Ishikawa (cell line): Measurements from ENCODE around the gene PLVAP.

ENCODE experiments used
- CEBPB ChIP-seq: IDR thresholded peaks from 2 replicates; pipeline ENCODE4 v1.6.1; 2012
- CREB1 ChIP-seq: IDR thresholded peaks from 2 replicates; pipeline ENCODE4 v1.6.1; 2012; ENCODE audit warnings: low read depth
- EGR1 ChIP-seq: IDR thresholded peaks from 2 replicates; pipeline ENCODE4 v1.6.1; 2012
- EP300 ChIP-seq: IDR thresholded peaks from 2 replicates; pipeline ENCODE4 v1.6.1; 2012; ENCODE audit warnings: borderline replicate concordance
- FOXM1 ChIP-seq: IDR thresholded peaks from 2 replicates; pipeline ENCODE4 v1.6.1; 2012; ENCODE audit warnings: low read depth, borderline replicate concordance
- NFIC ChIP-seq: IDR thresholded peaks from 2 replicates; pipeline ENCODE4 v1.6.1; 2012
- RAD21 ChIP-seq: IDR thresholded peaks from 2 replicates; pipeline ENCODE4 v1.6.1; 2012; ENCODE audit warnings: low read depth
- TAF1 ChIP-seq: IDR thresholded peaks from 2 replicates; pipeline ENCODE4 v1.6.1; 2012; ENCODE audit warnings: low read depth, mild to moderate bottlenecking
- TCF12 ChIP-seq: IDR thresholded peaks from 2 replicates; pipeline ENCODE4 v1.6.1; 2012; ENCODE audit warnings: low read depth
- TEAD4 ChIP-seq: IDR thresholded peaks from 2 replicates; pipeline ENCODE4 v1.6.1; 2012
- YY1 ChIP-seq: IDR thresholded peaks from 2 replicates; pipeline ENCODE4 v1.6.1; 2012; ENCODE audit warnings: low read depth
- ZBTB7A ChIP-seq: IDR thresholded peaks from 2 replicates; pipeline ENCODE4 v1.6.1; 2012; ENCODE audit warnings: low read depth
- TF ChIP-seq, protein P1 (sequence below): IDR thresholded peaks from 2 replicates; pipeline ENCODE4 v1.6.1; 2012
- TF ChIP-seq, protein P2 (sequence below): IDR thresholded peaks from 2 replicates; pipeline ENCODE4 v1.6.1; 2012
- TF ChIP-seq, protein P3 (sequence below): IDR thresholded peaks from 2 replicates; pipeline ENCODE4 v1.6.1; 2012; ENCODE audit warnings: low read depth, mild to moderate bottlenecking

PLVAP gene

DNA sequence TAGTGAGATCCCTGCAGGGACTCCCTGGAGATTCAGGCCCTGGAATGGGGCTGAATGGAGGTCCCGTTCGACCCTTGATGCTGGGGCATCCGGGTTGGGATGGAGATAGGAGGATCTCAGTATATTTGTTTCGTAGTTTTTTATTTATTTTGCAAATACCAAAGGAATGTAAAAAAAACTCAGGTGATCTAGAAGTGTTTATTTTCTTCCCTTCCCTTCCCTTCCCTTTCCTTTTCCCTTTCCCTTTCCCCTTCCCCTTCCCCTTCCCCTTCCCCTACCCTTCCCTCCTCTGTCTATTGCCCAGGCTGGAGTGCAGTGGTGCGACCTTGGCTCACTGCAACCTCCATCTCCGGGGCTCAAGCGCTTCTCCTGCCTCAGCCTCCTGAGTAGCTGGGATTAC is 35.3 kb downstream of the PLVAP start:
- TF ChIP-seq YY1 (no peak), CREB1 (no peak), FOXM1 (no peak), RAD21 (no peak), CEBPB (no peak), EP300 (no peak)
- TF ChIP-seq, protein P1, sequence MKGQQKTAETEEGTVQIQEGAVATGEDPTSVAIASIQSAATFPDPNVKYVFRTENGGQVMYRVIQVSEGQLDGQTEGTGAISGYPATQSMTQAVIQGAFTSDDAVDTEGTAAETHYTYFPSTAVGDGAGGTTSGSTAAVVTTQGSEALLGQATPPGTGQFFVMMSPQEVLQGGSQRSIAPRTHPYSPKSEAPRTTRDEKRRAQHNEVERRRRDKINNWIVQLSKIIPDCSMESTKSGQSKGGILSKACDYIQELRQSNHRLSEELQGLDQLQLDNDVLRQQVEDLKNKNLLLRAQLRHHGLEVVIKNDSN = no peak

DNA sequence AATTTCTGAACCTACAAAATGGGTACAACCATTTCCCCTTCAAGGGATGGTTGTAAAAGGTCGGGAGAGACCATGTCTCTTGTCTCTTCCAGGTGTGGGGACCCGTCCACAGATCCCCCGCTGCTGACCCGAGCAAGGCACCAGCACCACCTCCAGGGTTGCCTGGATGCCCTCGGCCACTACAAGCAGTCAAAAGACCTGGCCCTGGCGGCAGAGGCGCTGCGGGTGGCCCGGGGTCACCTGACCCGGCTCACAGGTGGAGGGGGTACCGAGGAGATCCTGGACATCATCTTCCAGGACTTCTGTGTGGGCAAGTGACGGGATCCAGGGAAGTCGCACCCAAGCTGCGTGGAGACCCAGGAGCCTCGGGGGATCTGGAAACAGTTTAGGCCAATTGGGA is 35.8 kb downstream of the PLVAP start:
- TF ChIP-seq ZBTB7A (no peak), EP300 (no peak), CEBPB (no peak), NFIC (no peak), EGR1 (no peak), CREB1 (no peak)
- TF ChIP-seq, protein P1 = no peak
- TF ChIP-seq, protein P2, sequence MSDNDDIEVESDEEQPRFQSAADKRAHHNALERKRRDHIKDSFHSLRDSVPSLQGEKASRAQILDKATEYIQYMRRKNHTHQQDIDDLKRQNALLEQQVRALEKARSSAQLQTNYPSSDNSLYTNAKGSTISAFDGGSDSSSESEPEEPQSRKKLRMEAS = no peak

DNA sequence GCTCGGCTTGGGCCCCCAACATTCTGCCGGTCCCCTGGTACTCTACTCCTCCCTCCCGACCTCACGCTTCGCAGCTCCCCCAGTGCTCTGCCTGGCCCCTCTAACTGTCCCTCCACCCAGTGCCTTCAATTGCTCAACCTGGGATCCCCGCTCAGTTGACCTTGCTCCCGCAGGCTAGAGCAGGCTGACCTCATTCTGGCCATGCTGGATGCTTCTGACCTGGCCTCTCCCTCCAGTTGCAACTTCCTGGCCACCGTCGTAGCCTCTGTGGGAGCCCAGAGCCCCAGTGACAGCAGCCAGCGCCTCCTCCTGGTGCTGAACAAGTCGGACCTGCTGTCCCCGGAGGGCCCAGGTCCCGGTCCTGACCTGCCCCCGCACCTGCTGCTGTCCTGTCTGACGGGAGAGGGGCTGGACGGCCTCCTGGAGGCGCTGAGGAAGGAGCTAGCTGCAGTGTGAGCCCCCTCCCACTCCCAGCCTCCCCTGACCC is 36.2 kb downstream of the PLVAP start:
- no peak for TF ChIP-seq CEBPB
- no peak for TF ChIP-seq TAF1
- TF ChIP-seq NFIC = no peak
- TF ChIP-seq RAD21 = no peak
- TF ChIP-seq, protein P1 = no peak

DNA sequence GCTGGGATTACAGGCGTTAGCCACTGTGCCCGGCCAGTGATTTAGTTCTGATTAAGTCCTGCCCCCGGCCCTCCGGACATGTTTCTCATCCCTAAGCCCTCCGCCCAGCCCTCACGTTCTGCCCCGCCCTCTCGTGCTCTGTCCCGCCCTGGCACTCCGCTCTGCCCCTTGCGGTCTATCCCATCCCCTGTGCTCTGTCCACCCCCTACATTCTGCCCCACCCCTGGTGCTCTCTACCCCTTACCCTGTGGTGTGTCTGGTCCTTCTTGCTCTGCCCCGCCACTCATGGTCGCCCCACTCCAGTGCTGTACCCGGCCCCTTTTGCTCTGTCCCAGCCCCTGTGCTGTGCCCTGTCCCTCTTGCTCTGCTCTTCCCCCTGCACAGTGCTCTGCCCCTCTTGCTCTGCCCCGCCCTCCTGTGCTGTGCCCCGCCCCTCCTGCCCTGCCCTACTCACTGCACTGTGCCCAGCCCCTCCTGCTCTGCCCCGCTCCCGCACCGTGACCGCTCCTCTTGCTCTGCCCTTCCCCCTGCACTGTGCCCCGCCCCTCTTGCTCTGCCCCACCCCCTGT is 36.8 kb downstream of the PLVAP start:
- TF ChIP-seq TEAD4 (no peak), YY1 (no peak), EGR1 (0 out of 2 replicates have a peak, but pooled peaks have one; percentile 18)

- no peak for TF ChIP-seq EP300
- TF ChIP-seq, protein P3, sequence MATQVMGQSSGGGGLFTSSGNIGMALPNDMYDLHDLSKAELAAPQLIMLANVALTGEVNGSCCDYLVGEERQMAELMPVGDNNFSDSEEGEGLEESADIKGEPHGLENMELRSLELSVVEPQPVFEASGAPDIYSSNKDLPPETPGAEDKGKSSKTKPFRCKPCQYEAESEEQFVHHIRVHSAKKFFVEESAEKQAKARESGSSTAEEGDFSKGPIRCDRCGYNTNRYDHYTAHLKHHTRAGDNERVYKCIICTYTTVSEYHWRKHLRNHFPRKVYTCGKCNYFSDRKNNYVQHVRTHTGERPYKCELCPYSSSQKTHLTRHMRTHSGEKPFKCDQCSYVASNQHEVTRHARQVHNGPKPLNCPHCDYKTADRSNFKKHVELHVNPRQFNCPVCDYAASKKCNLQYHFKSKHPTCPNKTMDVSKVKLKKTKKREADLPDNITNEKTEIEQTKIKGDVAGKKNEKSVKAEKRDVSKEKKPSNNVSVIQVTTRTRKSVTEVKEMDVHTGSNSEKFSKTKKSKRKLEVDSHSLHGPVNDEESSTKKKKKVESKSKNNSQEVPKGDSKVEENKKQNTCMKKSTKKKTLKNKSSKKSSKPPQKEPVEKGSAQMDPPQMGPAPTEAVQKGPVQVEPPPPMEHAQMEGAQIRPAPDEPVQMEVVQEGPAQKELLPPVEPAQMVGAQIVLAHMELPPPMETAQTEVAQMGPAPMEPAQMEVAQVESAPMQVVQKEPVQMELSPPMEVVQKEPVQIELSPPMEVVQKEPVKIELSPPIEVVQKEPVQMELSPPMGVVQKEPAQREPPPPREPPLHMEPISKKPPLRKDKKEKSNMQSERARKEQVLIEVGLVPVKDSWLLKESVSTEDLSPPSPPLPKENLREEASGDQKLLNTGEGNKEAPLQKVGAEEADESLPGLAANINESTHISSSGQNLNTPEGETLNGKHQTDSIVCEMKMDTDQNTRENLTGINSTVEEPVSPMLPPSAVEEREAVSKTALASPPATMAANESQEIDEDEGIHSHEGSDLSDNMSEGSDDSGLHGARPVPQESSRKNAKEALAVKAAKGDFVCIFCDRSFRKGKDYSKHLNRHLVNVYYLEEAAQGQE = no peak
- no peak for TF ChIP-seq CEBPB
- TF ChIP-seq, protein P2 = no peak
- no peak for TF ChIP-seq ZBTB7A
- TF ChIP-seq FOXM1 = no peak
Observed at GRCh38 chr19:17339088-17339741, 37.9 kb downstream of the PLVAP start.

DNA sequence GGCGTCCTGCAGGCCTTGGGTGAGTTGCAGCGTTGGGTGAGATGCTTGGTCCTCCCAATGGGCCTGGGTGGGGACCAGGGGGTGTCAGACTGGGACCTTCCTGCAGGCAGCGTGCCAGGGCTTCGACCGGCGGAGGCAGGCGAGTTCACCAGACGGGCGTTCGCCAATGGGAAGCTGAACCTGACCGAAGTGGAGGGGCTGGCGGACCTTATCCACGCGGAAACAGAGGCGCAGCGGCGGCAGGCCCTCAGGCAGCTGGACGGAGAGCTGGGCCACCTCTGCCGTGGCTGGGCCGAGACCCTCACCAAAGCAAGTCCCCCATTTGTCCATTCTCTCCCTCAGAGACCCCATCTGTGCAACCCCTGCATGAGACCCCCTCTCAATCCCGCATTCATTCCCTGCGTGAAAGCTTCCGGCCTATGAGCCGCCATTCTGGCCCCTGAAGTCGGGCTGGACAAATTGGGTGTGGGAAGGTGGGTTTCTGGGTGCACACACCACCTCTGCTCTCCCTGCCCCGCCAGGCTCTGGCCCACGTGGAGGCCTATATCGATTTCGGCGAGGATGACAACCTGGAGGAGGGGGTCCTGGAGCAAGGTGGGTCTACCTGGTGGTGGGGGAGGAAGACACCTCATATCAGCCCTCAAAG is 38.6 kb downstream of the PLVAP start:
- no peak for TF ChIP-seq RAD21
- no peak for TF ChIP-seq YY1
- no peak for TF ChIP-seq EP300
- no peak for TF ChIP-seq ZBTB7A
- no peak for TF ChIP-seq NFIC
- no peak for TF ChIP-seq CEBPB
- no peak for TF ChIP-seq EGR1
- TF ChIP-seq, protein P1 = no peak
- TF ChIP-seq, protein P2 = no peak
- TF ChIP-seq FOXM1 = no peak
- no peak for TF ChIP-seq TAF1
- TF ChIP-seq, protein P3 = no peak
- TF ChIP-seq TEAD4 = no peak
- no peak for TF ChIP-seq TCF12
- TF ChIP-seq CREB1 = no peak
